Head of caudate nucleus (tissue), 42 donors: ENCODE data around the gene NAV2.

Experiments used
- DNase-seq, 42 donors: peaks; one replicate each; pipeline versions ENCODE4 v3.0.0 to v3.0.0-alpha.2; 2020 to 2021; ENCODE audit warnings: mixed read lengths in 7 of 42
- intact Hi-C: fragments of 100-400 bp; cut with DNase I; formaldehyde crosslinking; loops from one replicate; pipeline ENCODE4 v1.15.0; 2022

NAV2 gene

DNA sequence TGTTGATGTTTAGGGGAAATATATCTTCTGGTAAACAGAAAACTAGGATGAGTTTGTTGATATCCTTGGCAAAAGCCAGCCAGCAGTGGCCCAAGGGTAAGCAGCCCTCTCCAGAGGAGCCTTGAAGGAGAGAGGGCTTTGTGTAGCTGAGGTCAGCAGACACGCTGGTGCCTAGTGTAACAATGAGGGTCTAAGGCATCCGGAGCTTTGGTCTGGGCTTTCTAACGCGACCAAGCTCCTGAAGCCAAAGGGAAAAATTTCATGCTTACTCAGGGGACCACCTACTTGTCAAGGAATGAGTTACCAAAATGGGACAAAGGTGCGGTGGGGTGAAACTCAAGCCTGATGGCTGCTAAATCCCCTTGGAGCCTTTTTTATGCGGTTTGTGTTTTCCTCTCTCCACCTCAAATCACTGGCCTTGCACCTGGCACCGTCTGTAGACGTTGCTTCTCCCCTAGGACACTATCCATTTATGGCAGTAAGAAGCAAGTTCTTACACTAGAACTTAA, 312.7 kb downstream of the NAV2 start:
- intact Hi-C loops: no loop called here
- DNase-seq: no peak

DNA sequence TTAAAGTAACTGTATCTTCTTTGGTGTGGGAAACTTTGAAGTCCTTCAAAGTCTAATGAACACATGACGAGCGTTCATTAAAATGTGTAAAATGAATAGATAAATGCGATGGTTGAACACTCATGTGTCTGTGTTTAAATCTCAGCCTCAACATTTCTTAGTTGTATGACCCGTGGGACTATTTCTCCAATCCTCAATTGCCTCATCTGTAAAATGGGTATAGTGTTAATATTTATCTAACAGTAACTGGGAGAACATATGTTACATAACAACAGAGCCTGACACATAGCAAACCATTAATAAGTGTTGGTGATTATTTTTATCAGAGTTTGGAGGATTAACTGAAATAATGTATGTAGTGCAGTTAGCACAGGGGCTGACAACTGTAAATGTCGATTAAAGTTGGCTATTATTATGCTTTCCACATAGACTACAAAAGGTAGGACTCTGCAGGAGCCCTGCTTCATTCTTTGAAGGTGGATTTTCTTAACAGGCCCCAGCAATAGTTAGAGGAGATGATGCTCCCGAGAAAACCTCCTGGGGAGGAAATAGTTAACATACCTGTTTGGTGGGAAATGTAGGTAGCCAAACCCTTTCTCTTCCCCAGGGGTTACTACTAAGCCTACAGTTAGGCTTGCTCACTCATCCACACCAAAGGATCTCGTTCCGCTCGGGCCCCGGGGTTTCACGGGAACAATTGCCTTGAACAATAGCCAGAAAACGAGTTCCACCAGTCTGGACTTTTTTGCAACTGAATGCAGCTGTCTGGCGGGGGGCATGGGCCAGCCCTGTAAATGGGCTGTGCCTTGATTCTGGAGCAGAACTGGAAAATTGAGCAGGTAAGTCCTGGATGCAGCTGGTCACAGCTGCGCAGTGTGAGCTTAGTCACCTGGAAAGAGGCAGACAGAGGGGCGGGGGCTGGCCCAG, 314.3 kb downstream of the NAV2 start:
- DNase-seq: no peak
- intact Hi-C loops: no loop called here

DNA sequence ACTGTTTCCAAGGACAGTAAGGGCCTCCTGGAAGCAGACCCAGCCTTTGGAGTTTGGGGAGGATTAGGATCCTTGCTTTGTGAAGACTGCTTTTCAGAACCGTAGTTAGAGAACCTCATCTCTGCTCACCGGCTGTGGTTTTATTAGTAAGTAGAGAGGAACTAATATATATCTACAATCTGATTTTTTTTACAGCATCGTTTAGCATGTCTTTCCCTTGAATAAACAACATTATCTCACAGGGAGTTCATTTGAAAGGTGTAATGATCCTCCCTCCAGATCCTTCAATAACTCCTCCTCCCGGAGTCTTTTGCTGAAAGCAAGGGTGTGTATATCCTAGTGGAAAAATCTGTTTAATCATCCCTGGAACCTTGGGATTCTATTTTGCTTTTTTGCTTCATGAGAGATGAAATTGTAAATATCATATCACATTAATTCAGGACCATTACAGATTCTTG, 314.9 kb downstream of the NAV2 start:
- intact Hi-C loops: no loop called here
- DNase-seq: no peak

DNA sequence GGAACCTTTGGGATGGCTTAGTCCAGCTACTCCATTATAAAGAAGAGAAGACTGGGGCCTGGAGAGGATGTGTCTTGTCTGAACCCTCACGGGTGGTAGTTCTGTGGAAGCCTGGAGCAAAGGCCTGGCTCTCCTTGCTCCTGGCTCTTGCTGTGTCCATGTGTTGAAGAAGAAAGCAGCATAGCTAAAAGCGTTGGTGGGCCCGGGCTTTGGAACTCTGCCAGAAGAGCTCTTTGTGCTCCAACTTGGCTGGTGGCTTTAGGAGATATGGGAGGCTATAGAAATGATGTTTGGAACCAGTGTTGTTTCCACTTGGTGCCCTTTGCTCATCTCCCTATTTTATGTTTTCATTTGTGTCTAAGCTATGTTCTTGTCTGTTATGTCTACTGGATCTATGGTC, 316.6 kb downstream of the NAV2 start:
- no peak for DNase-seq
- intact Hi-C loops: no loop called here

DNA sequence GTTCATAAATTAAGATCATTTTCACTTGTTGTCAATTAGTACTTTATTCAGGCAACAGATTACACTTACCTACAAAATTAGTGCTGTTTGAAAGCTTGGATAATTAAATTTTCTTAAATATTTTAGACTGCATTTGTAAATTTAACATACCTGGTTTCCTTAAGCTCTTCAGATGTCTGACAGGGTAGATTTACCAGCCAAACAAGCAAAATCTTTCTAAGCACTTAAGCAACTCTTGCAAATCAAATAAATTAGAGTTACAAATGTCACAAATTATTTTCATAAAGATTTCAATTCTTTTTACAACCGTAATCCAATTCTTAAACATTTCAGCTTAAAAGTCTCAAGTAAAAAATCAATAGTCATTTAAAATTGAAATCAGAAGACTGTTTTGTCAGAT, 317.8 kb downstream of the NAV2 start:
- intact Hi-C loops: no loop called here
- no peak for DNase-seq

DNA sequence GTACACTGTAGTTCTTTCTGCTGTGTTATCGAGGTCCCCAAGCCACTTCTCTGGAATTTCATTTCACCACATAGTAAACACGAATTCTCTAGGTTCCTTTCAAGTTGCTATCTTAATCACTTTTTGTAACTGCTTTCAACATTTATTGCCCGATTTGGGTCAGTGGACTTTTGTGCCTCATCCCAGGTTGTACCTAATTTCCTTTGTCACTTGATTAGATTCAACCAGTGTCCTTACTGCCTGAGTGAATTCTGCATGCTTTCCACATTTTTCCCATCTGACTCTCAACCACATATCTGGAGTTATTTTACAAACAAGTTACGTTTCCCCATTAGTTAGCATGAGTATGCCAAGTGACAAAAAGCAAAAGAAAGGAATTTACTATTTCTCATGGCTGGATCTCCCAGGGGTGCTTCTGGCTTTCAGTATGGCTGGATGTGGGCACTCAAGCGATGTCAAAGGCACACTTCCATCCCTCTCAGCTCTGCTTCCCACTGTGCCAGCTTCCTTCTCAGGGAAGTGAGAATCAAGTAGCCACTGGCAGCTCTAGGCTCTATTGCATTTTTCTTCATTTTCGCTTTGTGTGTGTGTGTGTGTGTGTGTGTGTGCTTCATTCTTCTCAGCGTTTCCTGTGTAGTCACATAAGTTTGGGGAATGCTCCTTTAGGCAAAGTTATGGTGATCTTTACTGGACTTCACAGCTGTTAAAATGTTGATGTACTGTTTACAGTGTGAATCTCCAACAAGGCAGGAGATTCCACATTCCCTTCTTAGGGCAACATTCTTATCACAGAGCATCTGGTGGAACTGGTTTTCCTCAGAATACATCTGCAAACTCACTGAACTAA, 318.7 kb downstream of the NAV2 start:
- intact Hi-C loops: no loop called here
- DNase-seq: no peak

DNA sequence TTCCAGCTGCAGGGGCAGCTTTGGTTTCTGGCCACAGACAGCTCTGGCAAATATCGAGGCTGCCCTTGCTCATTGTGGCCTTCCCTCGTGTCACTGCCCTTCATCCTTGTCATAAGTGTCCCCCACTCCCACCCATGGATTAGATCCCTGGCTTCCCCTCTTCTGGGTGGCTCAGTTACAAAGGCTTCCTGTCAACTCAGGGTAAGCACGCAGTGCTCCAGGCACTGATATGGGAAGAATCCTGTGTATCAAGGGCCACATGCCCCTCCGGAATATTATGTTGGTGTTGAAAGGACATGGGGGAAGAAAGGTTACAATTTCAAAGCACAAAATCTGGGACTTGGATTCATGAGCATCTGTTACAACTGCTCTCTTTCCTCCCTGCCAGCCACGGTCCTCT, 319.5 kb downstream of the NAV2 start:
- DNase-seq: no peak
- intact Hi-C loops: no loop called here

DNA sequence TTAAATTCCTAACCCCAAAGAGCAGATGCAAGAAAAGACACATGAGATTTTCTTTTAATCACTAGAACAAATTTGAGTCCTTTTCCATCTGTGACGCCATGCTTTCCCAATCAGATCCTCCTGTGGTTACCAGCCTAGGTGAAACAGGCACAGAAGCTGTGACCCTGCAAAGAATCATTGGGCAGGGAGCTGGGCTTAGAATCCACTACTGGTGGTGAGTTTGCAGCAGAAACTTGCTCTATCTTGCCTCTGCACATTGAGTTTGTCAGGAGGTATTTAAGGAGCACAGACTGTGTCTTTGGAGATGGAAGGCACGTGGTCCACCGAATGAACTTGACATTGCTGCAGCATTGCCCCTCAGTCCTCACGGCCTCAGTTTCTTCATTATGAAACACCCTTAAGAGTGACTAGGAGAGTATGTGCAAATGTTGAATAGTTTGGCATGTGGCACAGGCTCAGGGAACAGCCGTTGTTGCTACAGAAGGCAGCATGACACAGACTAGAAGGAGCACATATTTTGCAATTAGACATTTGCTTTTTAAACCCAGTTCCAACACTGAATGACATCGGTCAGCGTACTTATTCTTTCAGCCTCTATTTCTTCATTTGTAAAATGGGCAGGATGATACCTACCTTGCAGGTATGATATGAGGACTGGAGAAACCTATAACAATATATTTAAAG, 320.1 kb downstream of the NAV2 start:
- intact Hi-C loops: no loop called here
- DNase-seq: no peak

DNA sequence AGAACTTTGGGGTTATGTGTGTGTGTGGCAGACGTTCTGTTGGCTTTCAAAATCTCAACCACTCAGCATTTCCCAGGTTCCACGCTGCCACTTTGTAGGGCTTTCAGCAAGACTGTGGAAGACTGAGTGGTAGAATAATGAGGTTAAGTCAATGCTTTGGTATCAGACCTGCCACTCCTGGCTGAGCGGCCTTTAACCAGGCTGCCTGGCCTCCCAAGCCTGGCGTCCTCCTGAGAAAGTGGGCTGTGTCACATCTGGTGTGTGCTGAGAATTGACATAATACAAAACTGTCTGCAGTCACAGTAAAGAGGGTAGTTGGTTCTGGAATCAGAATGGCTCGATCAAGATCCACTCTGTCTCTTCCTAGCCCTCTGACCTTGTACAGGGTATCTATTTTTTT, 321.2 kb downstream of the NAV2 start:
- intact Hi-C loops: no loop called here
- no peak for DNase-seq

DNA sequence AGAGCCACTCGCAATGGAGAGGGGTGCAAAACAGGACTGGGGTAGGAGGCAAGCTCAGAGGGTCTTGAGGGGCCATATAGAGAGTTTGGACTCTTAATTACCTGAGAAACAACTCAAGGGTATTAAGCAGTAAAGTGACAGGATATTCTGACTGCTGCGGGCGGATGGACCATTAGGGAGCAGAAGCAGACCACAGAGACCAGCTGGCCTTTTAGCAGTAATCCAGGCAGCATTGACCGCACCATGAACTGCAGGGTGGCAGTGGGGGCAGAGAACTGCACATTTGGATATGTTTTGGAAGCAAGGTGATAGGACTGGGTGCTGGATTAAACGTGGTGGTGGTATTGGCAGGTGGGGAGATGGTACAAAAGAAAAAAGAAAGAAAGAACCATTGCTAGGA, 322.3 kb downstream of the NAV2 start:
- intact Hi-C loops: no loop called here
- DNase-seq: no peak

DNA sequence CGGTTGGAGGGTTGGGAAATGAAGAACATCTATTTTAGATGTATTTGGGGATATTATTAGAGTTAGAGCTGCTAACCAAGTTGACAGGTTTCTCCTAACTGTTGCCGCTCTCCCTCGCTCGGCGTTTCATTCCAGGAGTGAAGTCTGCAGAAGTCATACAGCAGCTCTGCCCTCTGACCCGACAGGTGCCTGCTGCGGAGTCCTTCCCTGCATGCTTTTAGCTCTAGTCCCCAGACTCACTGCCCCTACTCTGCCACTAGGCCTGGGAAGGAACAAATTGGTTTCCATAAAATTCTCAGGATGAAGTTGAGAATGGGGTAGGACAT, 322.7 kb downstream of the NAV2 start:
- intact Hi-C loops: no loop called here
- no peak for DNase-seq

DNA sequence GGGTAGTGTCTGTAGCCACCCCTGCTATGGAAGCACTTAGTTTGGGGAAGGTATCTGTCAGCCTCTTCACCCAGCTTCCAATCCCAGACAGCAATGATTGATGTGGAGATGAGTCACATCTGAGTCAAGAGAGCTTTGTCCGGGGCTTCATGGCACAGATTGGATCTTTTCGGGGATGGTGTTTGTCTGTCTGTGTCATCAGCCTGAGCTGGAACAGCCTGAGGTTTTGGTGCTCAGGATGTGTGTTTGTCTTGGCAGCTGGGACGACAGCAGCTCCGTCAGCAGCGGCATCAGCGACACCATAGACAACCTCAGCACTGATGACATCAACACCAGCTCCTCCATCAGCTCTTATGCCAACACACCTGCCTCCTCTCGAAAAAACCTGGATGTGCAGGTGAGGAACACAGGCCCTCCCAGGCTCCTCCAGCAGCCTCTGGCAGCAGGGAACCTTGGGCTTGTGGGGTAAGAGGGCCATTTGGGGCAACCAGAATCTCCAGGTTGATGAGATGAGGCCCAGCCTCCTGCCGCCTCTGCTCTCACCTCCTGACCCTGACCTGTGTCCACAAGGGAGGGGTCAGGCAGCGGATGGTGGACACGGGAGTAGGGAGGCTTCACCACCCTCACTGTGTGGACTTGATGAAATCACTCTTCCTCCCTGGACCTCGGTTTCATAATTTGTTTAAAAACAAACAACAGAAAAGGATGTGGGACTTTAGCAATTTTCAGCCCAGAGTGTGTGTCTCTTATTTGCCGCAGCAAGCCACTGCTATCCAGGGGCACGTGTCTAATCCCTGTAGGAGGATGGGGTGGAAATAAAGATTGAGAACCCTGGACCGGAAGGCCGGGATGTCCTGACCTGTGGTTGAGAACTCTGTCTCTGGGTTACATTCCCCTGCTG, 323.3 kb downstream of the NAV2 start:
- DNase-seq: peak in 11 of 42 donors; percentile 14 to 69 (median 29)
- intact Hi-C loops: no loop called here

DNA sequence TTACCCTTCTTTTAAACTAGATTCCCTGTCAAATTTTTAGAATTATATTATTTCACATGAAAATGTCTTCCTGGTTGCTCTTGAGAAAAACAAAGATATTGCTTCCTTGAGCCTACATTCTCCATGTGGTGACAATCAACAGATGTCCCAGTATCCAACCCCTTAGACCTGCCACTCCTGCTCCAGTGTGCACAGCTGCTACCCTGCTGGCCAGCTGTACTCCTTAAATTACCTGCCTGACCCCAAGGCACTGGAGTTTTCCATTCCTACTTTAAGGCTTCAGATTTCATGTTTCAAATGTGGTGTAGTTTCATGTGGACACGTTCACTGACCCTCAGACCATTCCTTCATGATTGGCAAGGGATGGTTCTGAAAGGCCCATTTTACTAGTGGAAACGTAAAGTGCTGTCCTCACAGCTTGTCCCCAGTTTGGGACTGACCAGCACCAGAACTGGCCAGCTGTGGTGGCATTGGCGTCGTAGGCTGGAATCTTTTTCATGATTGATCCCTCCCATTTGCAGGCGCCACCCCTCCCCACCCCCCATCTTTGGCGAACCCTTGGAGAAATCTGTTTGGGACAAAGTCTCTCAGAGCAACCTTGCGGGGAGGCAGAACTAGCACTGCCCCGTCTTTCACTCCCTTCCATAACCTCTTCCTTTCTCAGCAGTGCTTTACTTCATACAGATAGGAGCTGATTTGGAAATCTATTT, 324.1 kb downstream of the NAV2 start:
- no peak for DNase-seq
- intact Hi-C loops: no loop called here

DNA sequence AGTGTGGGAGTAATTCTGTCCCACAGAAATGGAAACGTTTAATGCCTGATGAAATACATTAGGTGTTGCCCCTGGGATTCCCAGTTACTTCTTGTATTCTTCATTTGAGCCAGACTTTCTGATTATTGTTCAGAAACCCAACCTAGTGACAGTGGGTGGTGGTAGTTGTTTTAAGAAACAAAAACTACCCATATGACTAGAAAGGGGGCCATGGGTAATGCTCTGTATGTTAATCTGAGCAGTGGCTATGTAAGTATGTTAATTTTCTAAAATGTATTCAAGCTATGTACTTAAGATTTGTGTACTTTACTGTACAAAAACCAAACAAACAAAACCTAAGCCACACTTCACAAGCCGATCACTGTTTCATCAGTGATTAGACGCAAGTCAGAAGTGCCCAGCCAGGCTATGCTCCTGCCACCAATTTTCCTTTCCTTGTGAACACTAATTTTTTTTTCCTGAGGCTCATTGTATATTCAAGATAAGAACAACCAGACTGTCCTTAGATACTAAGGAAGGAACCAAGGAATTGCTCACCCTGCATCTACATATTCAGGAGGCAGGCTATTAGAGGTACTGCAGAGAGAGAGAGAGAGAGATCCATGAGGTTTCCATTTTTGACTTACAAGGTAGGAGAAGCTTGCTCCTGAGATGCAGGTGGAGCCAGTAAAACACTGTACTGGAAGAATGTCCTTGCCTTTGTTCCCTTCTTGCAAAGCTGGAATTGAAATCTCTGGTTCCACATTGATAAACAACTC, 324.9 kb downstream of the NAV2 start:
- intact Hi-C loops: no loop called here
- no peak for DNase-seq

DNA sequence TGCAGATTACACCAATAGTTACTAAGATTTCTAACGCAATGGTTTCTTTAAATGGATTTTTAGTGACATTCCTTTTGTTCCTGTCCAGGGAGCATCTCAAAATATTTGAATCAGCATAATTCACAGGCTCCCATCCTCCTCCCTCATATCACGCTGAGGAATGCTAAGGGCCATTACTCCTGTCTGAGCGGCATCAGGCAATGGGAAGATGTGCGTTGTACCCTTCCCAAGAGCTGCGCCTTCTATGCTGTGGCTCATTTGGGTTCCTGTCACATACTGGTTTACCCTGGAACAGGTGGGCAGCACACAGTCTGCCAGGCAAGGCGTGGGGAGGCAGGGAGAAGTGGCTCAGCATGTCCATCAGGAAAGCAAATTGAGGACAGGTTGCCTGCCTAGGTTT, 325.8 kb downstream of the NAV2 start:
- intact Hi-C loops: no loop called here
- DNase-seq: no peak

DNA sequence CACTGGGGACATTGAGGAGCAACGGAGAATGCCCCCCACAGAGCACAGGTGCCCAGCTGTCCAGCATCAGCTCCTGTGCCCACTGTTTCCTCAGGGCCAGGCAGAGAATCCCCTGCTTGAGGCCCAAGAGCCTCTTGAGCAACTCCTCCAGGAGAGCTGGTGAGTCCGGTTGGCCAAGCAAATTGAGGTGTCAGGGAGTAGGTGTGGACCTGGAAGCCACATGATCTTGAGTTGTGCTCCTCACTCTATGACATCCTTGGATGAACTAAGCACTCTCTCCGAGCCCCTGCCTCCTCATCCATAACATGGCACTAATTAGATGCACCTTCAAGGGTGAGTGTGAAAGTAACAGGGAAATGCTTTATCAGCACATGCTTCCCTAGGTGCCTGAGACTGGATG, 326.3 kb downstream of the NAV2 start:
- no peak for DNase-seq
- intact Hi-C loops: no loop called here

DNA sequence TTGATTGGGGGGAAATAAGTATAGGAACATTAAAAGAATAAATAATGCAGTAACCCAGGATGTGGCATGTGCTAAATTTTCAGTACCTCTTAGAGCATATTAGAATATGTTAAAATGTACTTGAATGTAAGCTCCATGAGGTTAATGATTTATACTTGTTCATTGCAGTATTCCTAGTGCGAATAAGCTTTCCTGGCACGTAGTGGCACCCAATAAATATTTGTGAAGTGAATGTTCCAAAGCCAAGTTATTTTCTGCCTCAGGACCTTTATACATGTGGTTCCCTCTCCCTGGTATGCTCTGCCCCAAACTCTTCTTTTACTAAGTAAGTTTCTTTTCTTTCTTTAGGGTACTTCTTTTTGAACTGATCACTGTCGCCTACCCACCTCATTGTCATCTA, 328.9 kb downstream of the NAV2 start:
- intact Hi-C loops: no loop called here
- no peak for DNase-seq
